GM21390 (cell line): ENCODE results near the gene CFAP298.

Experiments
- ATAC-seq: cut with Tn5 transposase; IDR thresholded peaks from one replicate; pipeline ENCODE4 v1.9.1; 2021; ENCODE audit not compliant: unreplicated experiment

Gene CFAP298

GRCh38 chr21:32599526-32599925, 12.7 kb downstream of the CFAP298 start:
- ATAC-seq, result no peak

GRCh38 chr21:32599091-32599490, 13.1 kb downstream of the CFAP298 start:
- no peak for ATAC-seq

- ATAC-seq, result no peak
Observed at GRCh38 chr21:32597205-32597604, 15.0 kb downstream of the CFAP298 start.

GRCh38 chr21:32595431-32595830, 16.7 kb downstream of the CFAP298 start:
- no peak for ATAC-seq

GRCh38 chr21:32593690-32594089, 18.5 kb downstream of the CFAP298 start:
- ATAC-seq, result no peak

GRCh38 chr21:32592929-32593502, 19.2 kb downstream of the CFAP298 start:
- ATAC-seq, result no peak

GRCh38 chr21:32590130-32590529, 22.0 kb downstream of the CFAP298 start:
- no peak for ATAC-seq

GRCh38 chr21:32587651-32588050, 24.5 kb downstream of the CFAP298 start:
- ATAC-seq, result no peak

- ATAC-seq, result no peak
Observed at GRCh38 chr21:32587120-32587519, 25.1 kb downstream of the CFAP298 start.

GRCh38 chr21:32585970-32586369, 26.2 kb downstream of the CFAP298 start:
- no peak for ATAC-seq

- no peak for ATAC-seq
Observed at GRCh38 chr21:32585042-32585710, 27.0 kb downstream of the CFAP298 start, which contains the start of gene TCP10L. Gene TCP10L (minus strand): TSS chr21:32585523. CDS start chr21:32584304, 1,219 bp downstream.

- no peak for ATAC-seq
Observed at GRCh38 chr21:32584472-32584871, 27.7 kb downstream of the CFAP298 start.

GRCh38 chr21:32581732-32582131, 30.4 kb downstream of the CFAP298 start:
- ATAC-seq, result no peak

GRCh38 chr21:32580949-32581348, 31.2 kb downstream of the CFAP298 start:
- no peak for ATAC-seq

GRCh38 chr21:32578107-32578691, 34.0 kb downstream of the CFAP298 start:
- ATAC-seq, result no peak

GRCh38 chr21:32576011-32576410, 36.2 kb downstream of the CFAP298 start:
- ATAC-seq, result no peak

- ATAC-seq, result no peak
Observed at GRCh38 chr21:32574946-32575925, 36.9 kb downstream of the CFAP298 start.

GRCh38 chr21:32572574-32573420, 39.4 kb downstream of the CFAP298 start:
- no peak for ATAC-seq

GRCh38 chr21:32570456-32570855, 41.7 kb downstream of the CFAP298 start:
- no peak for ATAC-seq
